Mesothelial cell of epicardium (in vitro differentiated cells): ENCODE results near the gene QSOX1. TPM values are rescaled to one million over a fixed set of nuclear protein-coding genes. Genes with fewer than 3 reads are reported as not detected.

Experiments
- DNase-seq, 2 experiments: peaks; one replicate each; pipeline ENCODE4 v3.0.0; 2021; ENCODE audit warnings: low spot score in 2 of 2; ENCODE audit not compliant: unreplicated experiment in 2 of 2
- H3K27ac Mint-ChIP-seq: 2 replicates; pipeline ENCODE4 v1.8.0; 2021; ENCODE audit warnings: mixed read lengths
- H3K27me3 Mint-ChIP-seq: 2 replicates; pipeline ENCODE4 v1.8.0; 2021; ENCODE audit warnings: low read depth, mixed read lengths
- H3K36me3 Mint-ChIP-seq: 2 replicates; pipeline ENCODE4 v1.8.0; 2021; ENCODE audit warnings: mixed read lengths
- H3K4me1 Mint-ChIP-seq: 2 replicates; pipeline ENCODE4 v1.8.0; 2021; ENCODE audit warnings: mixed read lengths
- H3K4me3 Mint-ChIP-seq: 2 replicates; pipeline ENCODE4 v1.8.0; 2021; ENCODE audit warnings: mild to moderate bottlenecking, moderate library complexity, mixed read lengths
- H3K9me3 Mint-ChIP-seq: 2 replicates; pipeline ENCODE4 v1.8.0; 2021; ENCODE audit warnings: mixed read lengths
- CTCF ChIP-seq: fragments of 200-600 bp; sonication (generic); IDR thresholded peaks from one replicate; pipeline ENCODE4 v1.5.0; 2021; ENCODE audit warnings: antibody characterized with exemption; ENCODE audit not compliant: unreplicated experiment
- total RNA-seq: library from RNA; stranded (reverse); gene quantifications from 3 replicates; pipeline ENCODE4 v1.2.1, GENCODE V29; 2021

Gene QSOX1
- total RNA-seq, 1 donor from 2014 or later: 70.6 TPM

GRCh38 chr1:180195401-180195800 is 40.7 kb downstream of the QSOX1 start:
- no peak overlapping the region for H3K4me3 Mint-ChIP-seq
- no peaks in the 10 kb centered on the region for H3K4me1 Mint-ChIP-seq
- H3K36me3 Mint-ChIP-seq: peaks cover 15% of the 10 kb centered on the region
- no peak overlapping the region for H3K27ac Mint-ChIP-seq
- no peaks in the 10 kb centered on the region for H3K27me3 Mint-ChIP-seq
- DNase-seq: no peak
- TF ChIP-seq CTCF: no peak
- no peaks in the 10 kb centered on the region for H3K9me3 Mint-ChIP-seq

DNA sequence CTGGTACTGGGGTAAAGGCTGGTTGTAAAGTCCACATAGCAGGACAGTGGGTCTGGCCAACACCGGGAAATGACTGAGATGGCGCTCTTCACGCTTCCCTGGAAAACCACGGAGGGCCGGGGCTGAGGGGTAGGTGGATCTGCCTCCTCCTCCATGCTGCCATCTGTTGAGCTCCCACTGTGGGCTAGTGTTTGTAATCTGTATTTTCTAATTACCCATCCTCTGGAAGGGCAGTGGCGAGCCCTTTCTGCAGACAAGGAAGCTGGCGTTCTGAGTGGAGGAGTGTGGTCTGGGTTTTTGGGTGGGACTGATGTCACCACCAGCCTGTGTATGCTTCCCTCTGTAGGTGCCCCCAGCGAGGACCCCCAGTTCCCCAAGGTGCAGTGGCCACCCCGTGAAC is 41.2 kb downstream of the QSOX1 start:
- Mint-ChIP-seq H3K4me3 (no peak overlapping the region), H3K9me3 (no peaks in the 10 kb centered on the region), H3K27ac (no peak overlapping the region), H3K27me3 (no peaks in the 10 kb centered on the region), H3K4me1 (no peaks in the 10 kb centered on the region), H3K36me3 (peaks cover 14% of the 10 kb centered on the region)
- no peak for TF ChIP-seq CTCF
- DNase-seq: no peak

- no peaks in the 10 kb centered on the region for H3K9me3 Mint-ChIP-seq
- H3K36me3 Mint-ChIP-seq: peaks cover 9% of the 10 kb centered on the region
- TF ChIP-seq CTCF: no peak
- no peaks in the 10 kb centered on the region for H3K27me3 Mint-ChIP-seq
- H3K27ac Mint-ChIP-seq: no peak overlapping the region
- no peaks in the 10 kb centered on the region for H3K4me1 Mint-ChIP-seq
- H3K4me3 Mint-ChIP-seq: no peak overlapping the region
- no peak for DNase-seq
Observed at GRCh38 chr1:180196436-180197003, 41.9 kb downstream of the QSOX1 start.

DNA sequence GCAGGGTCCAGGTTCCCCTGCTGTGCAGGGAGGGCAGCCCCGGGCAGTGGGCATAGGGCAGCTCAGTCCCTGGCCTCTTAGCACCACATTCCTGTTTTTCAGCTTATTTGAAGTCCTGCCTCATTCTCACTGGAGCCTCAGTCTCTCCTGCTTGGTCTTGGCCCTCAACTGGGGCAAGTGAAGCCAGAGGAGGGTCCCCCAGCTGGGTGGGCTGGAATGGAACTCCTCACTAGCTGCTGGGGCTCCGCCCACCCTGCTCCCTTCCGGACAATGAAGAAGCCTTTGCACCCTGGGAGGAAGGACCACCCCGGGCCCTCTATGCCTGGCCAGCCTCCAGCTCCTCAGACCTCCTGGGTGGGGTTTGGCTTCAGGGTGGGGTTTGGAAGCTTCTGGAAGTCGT is 42.6 kb downstream of the QSOX1 start:
- H3K36me3 Mint-ChIP-seq: peaks cover 9% of the 10 kb centered on the region

DNA sequence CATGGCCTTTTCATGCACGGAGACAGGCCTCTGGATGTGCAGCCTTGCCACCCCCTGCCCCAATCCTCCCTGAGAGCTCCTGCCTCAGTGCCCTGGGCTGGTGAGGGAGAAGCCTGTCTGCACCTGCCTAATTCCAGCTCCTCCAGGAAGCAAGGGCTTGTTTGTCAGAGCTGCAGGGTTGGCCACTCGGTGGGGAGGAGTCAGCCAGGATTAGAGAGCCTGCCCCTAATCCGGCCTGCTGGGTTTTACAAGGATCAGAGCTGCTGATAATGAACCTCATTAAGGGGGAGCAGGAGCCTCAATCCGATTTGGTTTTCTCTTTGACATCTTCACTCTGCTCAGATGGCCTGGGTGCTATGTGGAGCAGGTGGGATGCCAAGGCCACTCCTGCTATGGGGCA is 43.5 kb downstream of the QSOX1 start:
- Mint-ChIP-seq H3K27ac (no peak overlapping the region), H3K9me3 (no peaks in the 10 kb centered on the region), H3K4me1 (no peaks in the 10 kb centered on the region), H3K27me3 (no peaks in the 10 kb centered on the region), H3K36me3 (peaks cover 5% of the 10 kb centered on the region), H3K4me3 (no peak overlapping the region)
- no peak for TF ChIP-seq CTCF
- no peak for DNase-seq

More for the DNA sequence above, 42.6 kb downstream of the QSOX1 start:
- Mint-ChIP-seq H3K4me3 (no peak overlapping the region), H3K9me3 (no peaks in the 10 kb centered on the region), H3K27ac (no peak overlapping the region), H3K4me1 (no peaks in the 10 kb centered on the region), H3K27me3 (no peaks in the 10 kb centered on the region)
- TF ChIP-seq CTCF: no peak
- no peak for DNase-seq

GRCh38 chr1:180198611-180199010 is 43.9 kb downstream of the QSOX1 start:
- no peaks in the 10 kb centered on the region for H3K9me3 Mint-ChIP-seq
- no peak overlapping the region for H3K27ac Mint-ChIP-seq
- H3K27me3 Mint-ChIP-seq: no peaks in the 10 kb centered on the region
- no peak for TF ChIP-seq CTCF
- H3K36me3 Mint-ChIP-seq: peaks cover 5% of the 10 kb centered on the region
- no peak for DNase-seq
- H3K4me1 Mint-ChIP-seq: no peaks in the 10 kb centered on the region
- no peak overlapping the region for H3K4me3 Mint-ChIP-seq
